ENCODE data around the gene VWA1. TPM values are rescaled to one million over a fixed set of nuclear protein-coding genes. Genes with fewer than 3 reads are reported as not detected.
A peak's percentile ranks its signal among the peaks of the same experiment; 100 is the strongest.
"Not testable (repeated sequence)": the region's sequence is repeated elsewhere in the genome, so short reads cannot be mapped to it uniquely, and the experiment has no call there.

Gene VWA1
- total RNA-seq, 2 experiments from 2014 or later: 0.36 to 0.85 TPM

DNA sequence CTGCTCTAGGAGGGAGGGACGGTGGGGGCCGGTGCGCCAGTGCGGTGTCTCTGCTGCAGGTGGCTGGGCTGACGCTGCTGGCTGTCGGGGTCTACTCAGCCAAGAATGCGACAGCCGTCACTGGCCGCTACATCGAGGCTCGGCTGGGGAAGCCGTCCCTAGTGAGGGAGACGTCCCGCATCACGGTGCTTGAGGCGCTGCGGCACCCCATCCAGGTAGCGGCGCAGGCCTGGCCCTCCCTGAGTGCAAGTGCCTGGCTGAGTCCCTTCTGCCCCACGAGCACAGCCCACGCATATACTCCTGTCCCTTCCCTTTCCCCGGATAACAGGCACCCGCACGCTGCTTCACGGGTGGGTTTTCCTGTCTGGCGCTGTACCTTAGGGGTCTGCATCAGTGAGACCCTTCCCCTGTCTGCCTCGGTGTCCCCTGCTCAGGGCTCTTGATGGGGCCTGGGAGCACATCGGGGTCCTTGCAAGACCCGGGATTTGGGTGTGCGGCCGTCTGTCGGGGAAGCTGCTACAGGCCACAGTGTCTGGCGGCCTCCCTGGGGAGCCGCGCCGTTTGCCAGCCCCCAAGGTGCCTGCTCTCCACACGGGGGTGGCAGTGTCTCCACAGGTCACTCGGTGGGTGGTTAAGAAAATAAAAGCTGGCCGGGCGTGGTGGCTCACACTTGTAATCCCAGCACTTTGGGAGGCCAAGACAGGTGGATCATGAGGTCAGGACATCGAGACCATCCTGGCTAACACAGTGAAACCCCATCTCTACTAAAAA, 19.0 kb downstream of the VWA1 start:
- ATAC-seq (ENCODE audit: low read depth); H3K4me1 Mint-ChIP-seq; H3K27ac Mint-ChIP-seq; H3K4me3 Mint-ChIP-seq; POLR2A ChIA-PET; DNase-seq; H3K9me3 Mint-ChIP-seq; H3K27me3 Mint-ChIP-seq; H3K36me3 Mint-ChIP-seq: not testable (repeated sequence)

GRCh38 chr1:1455366-1455884, 19.9 kb downstream of the VWA1 start:
- H3K27me3 Mint-ChIP-seq: no peaks in the 10 kb centered on the region
- H3K36me3 Mint-ChIP-seq: no peaks in the 10 kb centered on the region
- POLR2A ChIA-PET: no interaction called here
- no peaks in the 10 kb centered on the region for H3K4me1 Mint-ChIP-seq
- no peaks in the 10 kb centered on the region for H3K9me3 Mint-ChIP-seq
- ATAC-seq (ENCODE audit: low read depth): no peak
- H3K27ac Mint-ChIP-seq: no peak overlapping the region
- no peak overlapping the region for H3K4me3 Mint-ChIP-seq
- no peak for DNase-seq

- not testable (repeated sequence) for H3K27ac Mint-ChIP-seq, H3K27me3 Mint-ChIP-seq
Observed at GRCh38 chr1:1455934-1456333, 20.4 kb downstream of the VWA1 start.

DNA sequence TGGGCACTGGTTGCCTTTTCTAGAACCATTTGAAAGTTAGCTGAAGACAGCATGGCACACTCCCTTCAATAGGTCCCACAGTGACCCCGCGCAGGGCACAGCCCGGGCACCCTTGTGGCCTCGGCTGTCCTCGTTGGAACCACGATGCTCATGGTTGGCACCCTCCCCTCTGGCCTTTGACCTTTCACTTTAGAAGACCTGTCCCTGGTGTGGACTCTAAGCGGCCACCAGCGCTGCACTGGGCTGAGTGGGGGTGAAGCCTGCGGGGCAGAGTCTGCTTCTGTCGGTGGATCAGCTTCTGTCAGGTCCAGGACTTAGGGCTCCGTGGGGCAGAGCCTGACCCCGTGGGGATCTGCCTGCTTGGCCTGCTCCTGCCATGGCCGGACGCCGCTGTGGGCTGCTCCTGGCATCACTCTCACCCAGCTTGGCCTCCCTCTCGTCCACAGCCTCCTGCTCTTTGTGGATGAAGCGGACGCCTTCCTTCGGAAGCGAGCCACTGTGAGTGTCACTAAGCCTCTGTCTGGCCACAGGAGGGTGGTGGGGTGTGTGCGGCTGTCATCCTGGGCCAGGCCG, 21.3 kb downstream of the VWA1 start:
- ATAC-seq (ENCODE audit: low read depth); H3K27me3 Mint-ChIP-seq; DNase-seq; H3K36me3 Mint-ChIP-seq; H3K4me1 Mint-ChIP-seq; H3K4me3 Mint-ChIP-seq; H3K27ac Mint-ChIP-seq; POLR2A ChIA-PET; H3K9me3 Mint-ChIP-seq: not testable (repeated sequence)

More at GRCh38 chr1:1455934-1456333, 20.4 kb downstream of the VWA1 start:
- DNase-seq, H3K4me3 Mint-ChIP-seq, H3K36me3 Mint-ChIP-seq, H3K4me1 Mint-ChIP-seq, H3K9me3 Mint-ChIP-seq, POLR2A ChIA-PET: not testable (repeated sequence)
- ATAC-seq (ENCODE audit: low read depth): peak; percentile 31

DNA sequence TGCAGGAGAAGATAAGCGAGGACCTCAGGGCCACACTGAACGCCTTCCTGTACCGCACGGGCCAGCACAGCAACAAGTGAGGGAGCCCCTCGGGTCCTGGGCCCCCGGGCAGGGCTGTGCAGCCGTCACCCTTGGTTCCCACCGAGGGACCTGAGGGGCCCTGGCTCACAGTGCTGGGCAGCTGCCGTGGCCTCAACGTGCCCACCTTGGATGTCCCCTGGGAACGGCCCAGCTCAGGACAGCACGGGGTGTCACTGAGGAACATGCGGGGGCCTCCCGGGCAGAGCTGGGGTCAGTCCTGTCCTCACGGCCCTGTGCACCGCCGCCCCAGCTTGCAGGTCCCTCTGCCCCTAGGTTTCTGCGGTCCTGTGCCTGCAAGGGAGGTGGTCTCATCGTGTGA, 23.7 kb downstream of the VWA1 start:
- H3K27me3 Mint-ChIP-seq; H3K4me3 Mint-ChIP-seq; H3K9me3 Mint-ChIP-seq; H3K27ac Mint-ChIP-seq; POLR2A ChIA-PET; H3K4me1 Mint-ChIP-seq; DNase-seq; ATAC-seq (ENCODE audit: low read depth); H3K36me3 Mint-ChIP-seq: not testable (repeated sequence)

GRCh38 chr1:1459711-1460110, 24.2 kb downstream of the VWA1 start:
- POLR2A ChIA-PET: not testable (repeated sequence)

GRCh38 chr1:1460540-1461130, 25.1 kb downstream of the VWA1 start:
- H3K4me3 Mint-ChIP-seq: no peak overlapping the region
- no peak overlapping the region for H3K27ac Mint-ChIP-seq
- H3K27me3 Mint-ChIP-seq: peaks cover under 1% of the 10 kb centered on the region
- H3K4me1 Mint-ChIP-seq: no peaks in the 10 kb centered on the region
- no peaks in the 10 kb centered on the region for H3K36me3 Mint-ChIP-seq
- ATAC-seq (ENCODE audit: low read depth) (no peak), DNase-seq (no peak)
- POLR2A ChIA-PET: no interaction called here
- H3K9me3 Mint-ChIP-seq: no peaks in the 10 kb centered on the region

More at GRCh38 chr1:1459711-1460110, 24.2 kb downstream of the VWA1 start:
- not testable (repeated sequence) for H3K4me1 Mint-ChIP-seq; H3K36me3 Mint-ChIP-seq; H3K4me3 Mint-ChIP-seq; DNase-seq; ATAC-seq (ENCODE audit: low read depth); H3K9me3 Mint-ChIP-seq; H3K27ac Mint-ChIP-seq; H3K27me3 Mint-ChIP-seq

DNA sequence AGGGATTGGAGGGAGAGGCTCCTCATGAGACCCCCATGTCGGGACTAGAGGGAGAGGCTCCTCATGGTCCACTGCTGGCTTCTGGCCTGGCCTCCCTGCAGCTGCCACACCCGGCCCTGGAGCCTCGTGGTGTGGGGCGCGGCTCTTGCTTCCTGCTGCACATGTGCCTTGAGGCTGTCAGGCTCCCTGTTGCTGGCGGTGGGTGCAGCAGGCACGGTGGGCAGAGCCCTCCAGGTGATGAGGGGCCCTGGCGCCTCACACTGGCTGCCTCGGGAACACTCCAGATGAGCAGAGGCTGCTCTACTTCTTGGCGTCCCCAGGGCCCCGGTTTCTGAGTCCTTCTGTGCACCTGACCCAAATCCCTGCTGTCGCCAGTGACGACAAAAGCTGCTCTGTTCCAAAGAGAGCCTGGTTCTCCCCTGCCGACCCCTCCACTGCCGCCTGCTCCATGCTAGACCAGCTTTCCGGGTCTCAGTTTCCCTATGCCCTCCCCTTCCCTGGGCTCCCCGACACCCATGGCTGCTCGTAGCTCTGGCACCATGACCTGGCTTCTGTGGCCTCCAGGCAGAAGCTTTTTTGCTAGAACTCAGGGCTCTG, 26.3 kb downstream of the VWA1 start:
- no peak for DNase-seq
- peak overlapping the region; percentile 67 for H3K27ac Mint-ChIP-seq
- H3K4me1 Mint-ChIP-seq: no peaks in the 10 kb centered on the region
- peaks cover 3% of the 10 kb centered on the region for H3K36me3 Mint-ChIP-seq
- H3K4me3 Mint-ChIP-seq: peak overlapping the region; percentile 60
- POLR2A ChIA-PET: interaction anchor here (1.3 kb wide), 1 partner anchor 87 kb away, joined by 5 read pairs; the partner anchor contains the start of gene AURKAIP1
- peak; percentile 21 for ATAC-seq (ENCODE audit: low read depth)
- H3K27me3 Mint-ChIP-seq: peaks cover 2% of the 10 kb centered on the region
- H3K9me3 Mint-ChIP-seq: no peaks in the 10 kb centered on the region

DNA sequence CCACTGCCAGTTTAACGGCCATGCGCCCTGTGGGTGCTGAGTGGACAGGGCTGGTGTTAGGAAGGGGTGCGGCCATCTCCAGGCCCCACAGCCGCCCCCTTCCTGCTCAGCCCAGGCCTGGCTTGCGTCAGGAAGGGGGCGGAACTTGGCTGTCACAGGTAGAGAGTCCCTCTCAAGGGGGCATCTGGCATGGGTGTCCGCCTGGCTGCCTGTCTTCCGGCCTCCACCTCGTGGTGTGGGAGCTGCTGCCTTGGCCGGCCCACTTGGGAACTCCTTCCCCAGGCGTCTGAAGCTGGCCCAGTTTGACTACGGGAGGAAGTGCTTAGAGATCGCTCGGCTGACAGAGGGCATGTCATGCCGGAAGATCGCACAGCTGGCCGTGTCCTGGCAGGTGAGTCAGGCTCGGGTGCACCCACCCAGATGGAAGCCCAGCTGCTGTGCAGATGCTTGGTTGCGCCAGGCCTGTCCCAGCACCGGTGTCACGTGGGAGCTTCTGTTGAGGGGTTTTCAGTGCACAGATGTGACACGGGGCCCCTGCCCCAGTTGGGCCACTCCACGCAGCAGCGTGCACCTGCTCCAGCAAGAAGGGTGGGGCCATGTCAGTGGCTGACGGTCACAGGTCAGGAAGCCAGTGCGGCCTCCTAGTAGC, 27.0 kb downstream of the VWA1 start:
- DNase-seq (no peak), ATAC-seq (ENCODE audit: low read depth) (peak; percentile 74)
- peak overlapping the region; percentile 60 for H3K4me3 Mint-ChIP-seq
- peaks cover 2% of the 10 kb centered on the region for H3K27me3 Mint-ChIP-seq
- no peaks in the 10 kb centered on the region for H3K9me3 Mint-ChIP-seq
- H3K36me3 Mint-ChIP-seq: peaks cover 3% of the 10 kb centered on the region
- H3K27ac Mint-ChIP-seq: peak overlapping the region; percentile 67
- H3K4me1 Mint-ChIP-seq: no peaks in the 10 kb centered on the region
- POLR2A ChIA-PET: interaction anchor here (1.3 kb wide), 1 partner anchor 87 kb away, joined by 5 read pairs; the partner anchor contains the start of gene AURKAIP1

DNA sequence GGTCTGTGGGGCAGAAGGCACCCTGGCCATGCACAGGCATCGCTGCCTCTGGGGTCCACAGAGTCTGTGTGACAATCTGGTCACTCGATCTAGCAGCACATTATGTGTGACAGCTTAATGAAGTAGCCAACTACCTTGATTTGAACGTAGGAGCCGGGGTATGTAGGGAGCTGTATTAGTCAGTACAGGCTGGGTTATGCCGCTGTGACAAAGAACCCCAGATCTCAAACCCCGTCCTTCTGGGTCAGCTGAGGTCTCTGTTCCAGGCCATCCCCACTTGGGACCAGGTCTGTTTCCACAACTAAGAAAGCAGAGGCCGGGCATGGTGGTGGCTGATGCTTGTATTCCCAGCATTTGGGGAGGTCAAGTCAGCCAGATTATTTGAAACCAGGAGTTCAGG, 27.8 kb downstream of the VWA1 start:
- peaks cover 3% of the 10 kb centered on the region for H3K36me3 Mint-ChIP-seq
- H3K9me3 Mint-ChIP-seq: no peaks in the 10 kb centered on the region
- ATAC-seq (ENCODE audit: low read depth): no peak
- POLR2A ChIA-PET: interaction anchor here (1.3 kb wide), 1 partner anchor 88 kb away, joined by 5 read pairs; the partner anchor contains the start of gene AURKAIP1
- no peaks in the 10 kb centered on the region for H3K4me1 Mint-ChIP-seq
- no peak overlapping the region for H3K4me3 Mint-ChIP-seq
- DNase-seq: no peak
- H3K27me3 Mint-ChIP-seq: peaks cover 2% of the 10 kb centered on the region
- no peak overlapping the region for H3K27ac Mint-ChIP-seq

DNA sequence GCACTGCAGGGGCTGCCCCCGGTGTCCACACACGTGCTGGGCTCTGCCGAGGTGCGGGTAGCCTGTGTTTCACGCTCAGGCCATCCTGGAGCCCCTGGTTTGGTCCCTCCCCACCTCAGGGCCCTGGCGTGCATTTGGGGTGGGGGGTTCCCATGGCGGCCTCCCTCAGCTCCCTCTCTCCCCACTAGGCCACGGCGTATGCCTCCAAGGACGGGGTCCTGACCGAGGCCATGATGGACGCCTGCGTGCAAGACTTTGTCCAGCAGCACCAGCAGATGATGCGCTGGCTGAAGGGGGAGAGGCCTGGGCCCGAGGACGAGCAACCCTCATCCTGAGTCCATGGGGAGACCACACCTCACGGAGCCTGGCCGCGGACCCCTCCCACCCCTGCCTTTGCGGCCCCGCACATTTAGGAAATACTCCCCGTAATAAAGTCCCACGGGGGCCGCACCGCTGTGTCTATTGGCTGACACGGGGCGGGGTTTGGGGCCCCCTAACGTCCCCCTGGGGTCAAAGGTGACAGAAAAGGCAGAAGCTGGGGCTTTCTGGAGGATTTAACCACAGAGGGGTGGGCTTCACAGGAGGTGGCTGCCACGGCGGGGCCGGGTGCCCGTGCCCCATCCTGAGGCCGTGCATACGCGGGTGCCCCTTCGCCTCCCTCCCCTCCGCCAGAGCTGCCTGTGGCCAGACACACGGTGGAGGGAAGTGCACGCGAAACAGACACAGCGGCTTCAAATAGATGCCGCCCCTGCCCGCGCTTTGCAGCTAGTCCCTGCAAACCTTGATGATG, 32.9 kb downstream of the VWA1 start:
- H3K9me3 Mint-ChIP-seq; H3K36me3 Mint-ChIP-seq; POLR2A ChIA-PET; DNase-seq; ATAC-seq (ENCODE audit: low read depth); H3K27ac Mint-ChIP-seq; H3K27me3 Mint-ChIP-seq; H3K4me3 Mint-ChIP-seq: not testable (repeated sequence)
- peaks cover 13% of the 10 kb centered on the region for H3K4me1 Mint-ChIP-seq

DNA sequence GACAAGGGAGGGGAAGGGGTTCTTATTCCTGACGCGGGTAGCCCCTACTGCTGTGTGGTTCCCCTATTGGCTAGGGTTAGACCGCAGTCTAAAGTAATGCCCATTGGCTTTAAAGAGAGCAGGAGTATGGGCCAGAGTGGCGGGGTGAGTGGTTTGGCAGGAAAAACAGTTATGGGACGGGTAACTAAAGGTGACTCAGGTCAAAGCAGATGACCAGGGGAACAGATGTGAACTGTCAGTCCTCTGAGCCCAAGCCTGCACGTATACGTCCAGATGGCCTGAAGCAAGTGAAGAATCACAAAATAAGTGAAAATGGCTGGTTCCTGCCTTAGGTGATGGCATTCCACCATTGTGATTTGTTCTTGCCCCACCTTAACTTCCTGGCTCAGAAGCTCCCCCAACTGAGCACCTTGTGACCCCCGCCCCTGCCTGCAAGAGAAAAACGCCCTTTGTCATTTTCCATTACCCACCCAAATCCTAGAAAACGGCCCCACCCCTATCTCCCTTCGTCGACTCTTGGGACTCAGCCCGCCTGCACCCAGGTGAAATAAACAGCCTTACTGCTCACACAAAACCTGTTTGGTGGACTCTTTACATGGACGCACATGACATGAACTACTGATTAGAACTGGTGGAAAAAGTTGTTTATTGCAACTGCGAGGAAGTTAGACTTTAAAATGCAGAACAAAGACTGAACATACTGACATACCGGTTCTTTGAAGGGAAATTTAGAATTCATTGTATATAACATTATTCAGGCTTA, 35.3 kb downstream of the VWA1 start:
- peak overlapping the region; percentile 81 for H3K27ac Mint-ChIP-seq
- no peaks in the 10 kb centered on the region for H3K9me3 Mint-ChIP-seq
- DNase-seq: no peak
- POLR2A ChIA-PET: no interaction called here
- no peak for ATAC-seq (ENCODE audit: low read depth)
- H3K4me1 Mint-ChIP-seq: peaks cover 16% of the 10 kb centered on the region
- no peaks in the 10 kb centered on the region for H3K27me3 Mint-ChIP-seq
- H3K36me3 Mint-ChIP-seq: peaks cover 3% of the 10 kb centered on the region
- H3K4me3 Mint-ChIP-seq: peak overlapping the region; percentile 85

Measured in activated naive CD8-positive, alpha-beta T cell treated with anti-CD3 and anti-CD28 coated beads, Interleukin-2, amount 10 ng/mL, durations not matched to agents 7 days and 5 days (primary cell).